Hepatocyte (in vitro differentiated cells): ENCODE data around the gene HLA-DQA2.

Experiments
- CTCF ChIP-seq: fragments of 200-600 bp; sonication (generic); IDR thresholded peaks from 2 replicates; pipeline ENCODE4 v1.5.1; 2016; ENCODE audit warnings: antibody characterized with exemption, mild to moderate bottlenecking; ENCODE audit not compliant: poor library complexity
- EZH2phosphoT487 ChIP-seq: fragments of 200-600 bp; sonication (generic); IDR thresholded peaks from one replicate; pipeline ENCODE4 v1.6.1; 2018; ENCODE audit warnings: antibody characterized with exemption, mild to moderate bottlenecking, low read depth, moderate library complexity; ENCODE audit not compliant: unreplicated experiment, severe bottlenecking

DNA sequence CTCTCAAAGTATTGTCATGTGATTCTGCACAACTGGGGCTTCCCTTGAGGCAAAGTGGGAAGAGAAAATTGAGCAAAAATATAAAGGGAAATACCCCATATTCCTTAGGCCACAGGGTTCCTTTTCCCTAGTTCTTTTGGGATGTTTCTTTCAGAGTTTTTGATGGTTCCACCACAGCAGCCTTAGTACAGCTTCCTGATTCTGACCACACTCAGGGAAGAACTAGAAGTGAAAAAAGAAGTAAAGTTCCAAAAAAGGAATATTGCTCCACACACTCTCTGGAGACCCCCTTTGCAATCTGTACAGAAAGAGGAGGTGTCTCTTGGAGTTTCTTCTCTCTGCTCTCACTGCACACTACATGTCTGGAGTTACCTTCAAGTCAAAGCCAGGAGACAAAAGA is 27.9 kb upstream of the HLA-DQA2 start:
- TF ChIP-seq CTCF, result no peak
- no peak for TF ChIP-seq EZH2phosphoT487
